Skin epidermis (tissue), 12 donors: ENCODE data around the gene KERA.

Experiments
- H3K27ac ChIP-seq, 21 experiments: fragments of 200-600 bp; sonication (generic) in 11 of 21; one replicate each; pipeline ENCODE4 v1.5.0; 2020; ENCODE audit warnings: mild to moderate bottlenecking in 3 of 21, inconsistent platforms in 2 of 21, moderate library complexity in 2 of 21
- H3K4me3 ChIP-seq, 7 experiments: fragments of 200-600 bp; sonication (generic) in 2 of 7; one replicate each; pipeline ENCODE4 v1.5.0; 2020; ENCODE audit warnings: inconsistent platforms in 2 of 7, mild to moderate bottlenecking in 2 of 7, moderate library complexity in 1 of 7

KERA gene

GRCh38 chr12:91023326-91024004, 34.4 kb downstream of the KERA start:
- no peak overlapping the region for H3K27ac ChIP-seq
- H3K4me3 ChIP-seq: no peak overlapping the region

- no peak overlapping the region for H3K27ac ChIP-seq
Measured at GRCh38 chr12:91021076-91021475, 36.7 kb downstream of the KERA start.

GRCh38 chr12:91019455-91019854, 38.4 kb downstream of the KERA start:
- H3K27ac ChIP-seq: no peak overlapping the region
- H3K4me3 ChIP-seq: no peak overlapping the region

More at GRCh38 chr12:91021076-91021475, 36.7 kb downstream of the KERA start:
- H3K4me3 ChIP-seq: no peak overlapping the region

GRCh38 chr12:91017511-91018263, 40.1 kb downstream of the KERA start:
- H3K4me3 ChIP-seq: no peak overlapping the region
- H3K27ac ChIP-seq: no peak overlapping the region

- H3K4me3 ChIP-seq: no peak overlapping the region
- H3K27ac ChIP-seq: no peak overlapping the region
Measured at GRCh38 chr12:91017043-91017442, 40.8 kb downstream of the KERA start.

- no peak overlapping the region for H3K4me3 ChIP-seq
- H3K27ac ChIP-seq: no peak overlapping the region
Measured at GRCh38 chr12:91009319-91009950, 48.4 kb downstream of the KERA start.

GRCh38 chr12:91007531-91008290, 50.1 kb downstream of the KERA start:
- no peak overlapping the region for H3K4me3 ChIP-seq
- no peak overlapping the region for H3K27ac ChIP-seq

GRCh38 chr12:91004872-91005271, 53.0 kb downstream of the KERA start, which contains the start of gene EPYC:
TSS of gene EPYC (minus strand) at chr12:91004972. CDS start at chr12:91002565, 2,407 bp downstream.
- H3K27ac ChIP-seq: no peak within 1 kb of the TSS

GRCh38 chr12:91003737-91004136, 54.1 kb downstream of the KERA start:
- H3K4me3 ChIP-seq: no peak overlapping the region
- no peak overlapping the region for H3K27ac ChIP-seq

More at GRCh38 chr12:91004872-91005271, 53.0 kb downstream of the KERA start, which contains the start of gene EPYC:
- no peak within 1 kb of the TSS for H3K4me3 ChIP-seq

- Histone ChIP-seq H3K4me3 (no peak overlapping the region), H3K27ac (no peak overlapping the region)
Measured at GRCh38 chr12:91001306-91001705, 56.5 kb downstream of the KERA start.
